NCI-H526 treated with DMSO at 0.1 percent for 48 hours (cell line): ENCODE data around the gene JAK1.
A peak's percentile ranks its signal among the peaks of the same experiment; 100 is the strongest.

Source experiments
- DNase-seq: peaks from one replicate; lab custom pipeline; 2025; lab: John Stamatoyannopoulos, UW

JAK1 gene

DNA sequence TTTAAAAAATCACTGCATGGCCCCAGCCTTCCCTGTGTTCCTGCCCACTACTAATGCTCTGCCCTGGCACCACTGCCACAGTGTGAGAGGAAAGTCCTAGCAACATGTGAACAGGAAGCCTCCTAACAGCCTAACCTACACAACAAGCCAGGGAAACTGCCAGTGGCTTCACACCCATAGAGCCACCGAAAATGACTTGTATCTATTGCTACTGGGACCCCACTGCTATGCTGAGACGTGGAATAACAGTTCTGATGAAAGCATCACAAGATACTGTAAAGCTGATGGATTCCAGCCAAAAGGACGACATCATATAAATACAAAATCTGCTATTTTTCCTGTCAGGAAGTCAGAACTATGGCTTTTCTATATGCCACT lies 74.9 kb downstream of the JAK1 start:
- no peak for DNase-seq

DNA sequence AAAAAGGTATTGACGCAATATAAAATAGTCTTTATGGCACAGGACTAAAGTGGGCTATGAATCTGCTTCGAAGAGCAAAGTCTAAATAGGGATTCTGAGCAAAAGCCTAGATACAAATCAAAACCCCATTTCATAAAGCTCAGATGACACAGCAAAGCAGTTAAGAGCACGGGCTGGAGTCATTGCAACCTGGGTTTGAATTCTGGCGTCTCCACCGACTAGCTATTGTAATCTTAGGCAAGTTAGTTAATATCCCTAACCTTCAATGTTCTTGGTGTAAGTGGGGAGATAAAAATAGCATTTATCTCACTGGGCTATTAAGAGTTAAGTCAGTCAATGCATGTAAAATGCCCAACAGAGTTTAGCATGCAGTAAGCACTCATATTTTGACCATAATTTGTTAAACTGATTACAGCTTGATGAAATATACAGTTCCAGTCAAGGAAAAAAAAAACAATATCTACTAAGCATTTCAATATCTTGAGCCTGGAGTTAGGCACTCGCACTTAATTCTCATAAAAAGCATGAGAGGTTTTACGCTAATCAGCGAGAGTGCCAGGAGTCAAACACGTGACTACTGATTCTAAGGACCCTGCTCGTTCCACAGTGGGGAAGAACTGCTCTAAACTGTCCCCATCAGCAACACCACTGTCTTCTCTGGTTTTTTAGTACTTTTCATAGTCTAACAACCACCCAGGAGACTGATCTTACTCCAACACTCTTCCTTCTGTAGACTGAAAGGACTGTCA lies 75.5 kb downstream of the JAK1 start:
- no peak for DNase-seq

- no peak for DNase-seq
These were observed 78.6 kb downstream of the JAK1 start for GRCh38 chr1:64887689-64888217.

GRCh38 chr1:64886877-64887276 lies 79.5 kb downstream of the JAK1 start:
- DNase-seq, result no peak

- no peak for DNase-seq
These were observed 80.7 kb downstream of the JAK1 start for GRCh38 chr1:64885648-64886047.

DNA sequence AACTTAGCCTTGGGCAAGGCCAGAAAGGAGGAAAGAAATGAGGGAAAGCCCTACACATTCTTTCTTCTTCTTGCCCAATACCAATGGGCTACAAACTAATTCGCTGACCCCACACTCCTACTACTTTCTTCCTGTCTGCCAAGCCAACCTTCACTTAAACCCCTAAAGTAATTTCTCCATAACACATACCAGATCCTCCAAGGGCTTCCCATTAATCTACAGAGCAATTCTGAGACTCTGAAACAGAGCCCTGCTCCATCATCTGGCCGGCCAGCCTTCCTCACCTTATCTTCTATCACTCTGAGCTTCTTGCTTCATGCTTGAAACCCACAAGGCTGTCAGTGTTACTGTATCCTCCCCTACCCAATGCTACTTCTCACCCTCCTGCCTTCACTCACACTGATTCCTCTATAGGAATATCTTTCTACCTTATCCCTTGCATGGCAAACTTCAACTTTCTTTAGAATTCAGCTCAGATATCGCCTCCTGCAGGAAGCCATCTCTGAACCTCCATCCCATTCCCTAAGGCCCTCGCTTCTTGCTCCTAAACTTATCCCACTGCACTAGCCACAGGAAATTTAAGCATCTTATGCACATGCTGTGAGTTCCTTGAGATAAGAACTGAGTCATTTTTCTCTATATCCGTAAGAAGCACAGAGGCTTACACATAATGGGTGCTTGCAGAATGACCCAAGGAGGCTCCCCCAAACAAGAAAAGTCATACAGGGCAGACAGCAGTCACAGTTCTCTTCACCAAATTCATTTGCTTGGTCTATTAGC lies 81.9 kb downstream of the JAK1 start:
- DNase-seq, result no peak

- no peak for DNase-seq
These were observed 83.6 kb downstream of the JAK1 start for GRCh38 chr1:64882574-64883255.

- DNase-seq, result no peak
These were observed 85.1 kb downstream of the JAK1 start for GRCh38 chr1:64881281-64881680.

DNA sequence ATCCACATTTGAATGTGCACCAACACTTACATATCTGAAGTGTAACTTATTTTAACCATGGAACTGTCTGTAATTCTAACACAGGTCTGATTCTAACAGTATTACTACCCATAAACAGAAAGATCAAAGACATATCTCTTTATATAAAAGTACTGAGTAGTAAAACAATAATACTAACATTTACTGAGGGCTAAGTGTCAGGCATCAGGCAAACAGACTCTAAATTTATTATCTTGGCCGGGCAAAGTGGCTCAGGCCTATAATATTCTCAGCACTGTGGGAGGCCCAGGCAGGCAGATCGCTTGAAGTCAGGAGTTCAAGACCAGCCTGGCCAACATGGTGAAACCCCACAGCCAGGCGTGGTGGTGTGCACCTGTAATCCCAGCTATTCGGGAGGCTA lies 85.9 kb downstream of the JAK1 start:
- no peak for DNase-seq

DNA sequence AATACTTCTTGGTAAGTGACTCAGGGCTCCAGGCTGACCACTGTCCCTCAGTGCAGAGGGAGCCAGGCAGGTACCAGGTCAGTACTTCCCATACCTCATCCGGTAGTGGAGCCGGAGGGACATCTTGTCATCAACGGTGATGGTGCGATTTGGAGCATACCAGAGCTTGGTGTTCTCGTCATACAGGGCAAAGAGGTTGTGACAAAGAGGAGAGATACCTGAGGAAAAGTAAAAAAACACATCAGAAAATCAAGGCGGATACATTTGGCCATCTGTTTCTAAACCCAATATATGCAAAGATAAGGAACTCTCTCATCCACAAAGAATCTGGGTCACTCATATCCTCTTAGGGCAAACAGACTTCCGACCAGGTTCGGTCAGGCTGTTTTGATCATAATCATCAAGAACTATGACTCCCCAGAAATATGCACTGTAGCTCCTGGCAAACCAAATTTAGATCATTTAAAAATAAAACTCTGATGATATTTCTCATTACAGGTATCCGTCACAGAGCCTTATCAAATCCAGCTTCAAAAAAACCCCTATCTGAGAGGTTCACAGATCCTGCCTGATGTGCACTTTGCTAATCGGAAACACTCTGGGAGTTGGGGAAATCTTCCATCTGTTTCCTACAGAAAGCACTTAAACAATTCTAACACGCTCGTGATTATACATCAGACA lies 87.3 kb downstream of the JAK1 start:
- DNase-seq, result no peak

GRCh38 chr1:64878090-64878489 lies 88.3 kb downstream of the JAK1 start:
- no peak for DNase-seq

DNA sequence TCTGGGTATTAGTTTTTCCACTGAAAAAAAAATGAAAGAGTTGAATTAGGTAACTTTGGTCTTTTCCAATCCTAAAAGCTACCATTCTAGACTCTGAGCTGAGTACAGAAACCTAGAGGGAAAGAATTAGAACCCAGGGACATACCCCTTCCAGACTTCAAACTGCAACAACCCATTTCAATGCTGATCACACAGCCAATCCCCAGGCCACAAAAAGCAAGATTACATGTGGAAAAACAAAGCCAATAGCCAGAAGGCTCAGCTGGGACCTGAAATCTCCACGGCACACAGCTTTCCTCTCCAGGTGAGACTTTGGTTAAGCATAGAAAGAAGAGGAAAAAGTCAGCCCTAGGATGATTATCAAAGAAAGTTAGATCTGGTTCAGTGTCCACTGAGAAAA lies 88.8 kb downstream of the JAK1 start:
- no peak for DNase-seq

- no peak for DNase-seq
These were observed 89.2 kb downstream of the JAK1 start for GRCh38 chr1:64877151-64877550.

- no peak for DNase-seq
These were observed 90.7 kb downstream of the JAK1 start for GRCh38 chr1:64875606-64876005.

- DNase-seq, result peak; percentile 79
These were observed 91.2 kb downstream of the JAK1 start for GRCh38 chr1:64875101-64875500.

DNA sequence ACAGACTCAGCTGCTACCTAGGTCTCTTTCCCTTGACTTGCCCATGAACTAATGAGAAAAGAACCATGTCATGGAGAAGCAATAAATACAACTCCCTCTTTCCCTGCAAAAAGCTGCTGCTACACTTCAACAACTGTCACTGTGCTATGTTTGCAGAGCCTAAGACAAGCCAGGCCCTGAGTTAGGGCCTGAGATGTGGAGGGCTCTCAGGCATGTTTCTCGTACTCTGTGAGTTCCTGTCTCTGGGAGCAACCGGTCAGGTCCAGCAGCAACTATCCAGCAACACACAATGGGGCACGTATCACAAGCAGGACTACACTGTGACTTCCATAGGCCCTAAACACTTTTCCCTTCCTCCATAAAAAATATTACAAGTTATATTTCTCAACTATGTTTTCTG lies 91.7 kb downstream of the JAK1 start:
- DNase-seq, result no peak

DNA sequence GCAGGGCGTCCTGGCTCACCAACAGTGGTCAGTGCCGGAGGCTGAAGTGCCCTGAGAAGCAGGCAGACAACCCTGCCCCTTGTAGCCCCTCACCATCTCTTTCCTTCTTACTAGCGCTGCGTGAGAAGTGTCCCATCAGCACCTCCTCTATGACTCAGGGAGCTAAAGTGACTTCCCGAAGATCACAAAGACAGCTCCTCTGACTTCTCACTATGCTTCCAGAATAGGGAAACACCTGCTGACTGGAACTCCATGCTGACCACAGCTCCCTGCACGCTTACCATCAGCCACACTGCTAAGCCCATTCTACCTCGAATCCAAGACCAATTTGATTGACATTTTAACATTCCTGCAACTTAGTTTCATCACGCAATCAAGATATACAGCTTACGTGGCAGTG lies 92.8 kb downstream of the JAK1 start:
- DNase-seq, result no peak

DNA sequence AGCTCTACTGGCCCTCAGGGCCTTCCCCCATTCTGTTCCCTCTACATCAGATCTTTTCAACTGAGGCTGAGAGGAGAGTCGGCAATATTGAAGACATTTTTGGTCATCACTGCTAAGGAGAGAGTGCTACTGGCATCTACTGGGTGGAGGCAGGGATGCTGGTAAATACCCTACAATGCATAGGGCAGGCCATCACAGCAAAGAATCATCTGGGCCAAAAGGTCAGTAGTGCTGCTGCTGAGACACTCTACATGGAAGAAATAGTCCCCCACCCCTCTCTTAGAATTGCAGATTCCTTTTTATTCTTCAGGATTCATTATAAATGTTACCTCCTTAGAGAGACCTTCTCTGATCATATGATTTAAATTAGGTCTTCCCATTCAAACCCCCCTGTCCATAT lies 94.3 kb downstream of the JAK1 start:
- DNase-seq, result no peak

DNA sequence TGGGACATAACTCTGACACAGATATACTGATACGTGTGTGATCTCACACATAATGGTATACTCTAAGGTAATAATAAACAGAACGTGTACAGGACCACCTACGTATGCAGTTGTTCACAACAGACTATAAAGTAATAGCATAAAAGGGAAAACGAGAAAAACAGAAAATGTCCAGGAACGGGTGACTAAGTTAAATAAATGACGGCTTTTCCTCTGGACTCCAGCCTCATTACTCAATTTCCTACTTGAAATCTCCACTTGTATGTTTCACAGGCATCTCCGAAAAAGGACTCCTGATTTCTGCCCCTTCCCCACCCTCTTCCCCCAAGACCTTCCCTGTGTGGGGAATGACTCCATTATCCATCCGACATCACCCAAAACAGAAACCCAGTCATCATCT lies 95.1 kb downstream of the JAK1 start:
- DNase-seq, result no peak

DNA sequence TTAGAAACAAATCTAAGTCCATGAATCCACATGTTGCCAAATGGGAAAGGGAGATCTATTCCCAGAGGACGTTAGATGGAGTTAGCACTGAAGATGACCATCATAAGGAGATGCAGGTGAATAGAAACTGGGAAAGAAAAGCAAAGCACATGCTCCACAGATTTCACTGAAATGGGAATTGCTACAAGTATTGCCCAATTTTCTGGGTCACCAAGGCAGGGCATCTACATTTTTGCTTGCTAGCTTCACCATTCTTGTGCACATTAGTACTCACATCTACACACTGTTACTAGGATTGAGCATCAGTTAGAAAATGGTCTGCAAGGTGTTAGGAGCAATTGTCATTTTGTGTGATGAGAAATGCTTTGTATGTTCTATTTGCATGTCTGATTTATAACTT lies 99.1 kb downstream of the JAK1 start:
- no peak for DNase-seq

GRCh38 chr1:64866689-64867088 lies 99.7 kb downstream of the JAK1 start:
- no peak for DNase-seq

- DNase-seq, result no peak
These were observed 101.1 kb downstream of the JAK1 start for GRCh38 chr1:64865105-64865757.
